ENCODE measurements around the gene DCLRE1B.

The DCLRE1B gene

GRCh38 chr1:113904674-113905434 is at the start of gene DCLRE1B, which contains the start of gene AP4B1:
Gene DCLRE1B, plus strand, starts transcription at chr1:113905326. Its CDS starts 261 bp downstream, at chr1:113905587.
Gene AP4B1, minus strand, starts transcription at chr1:113904799. Its CDS starts 82 bp downstream, at chr1:113904717.
- peak; percentile 92 for DNase-seq (ENCODE audit: low read depth, low spot score)

GRCh38 chr1:113855630-113856400 is 49.3 kb upstream of the DCLRE1B start:
- no peak for DNase-seq (ENCODE audit: low read depth, low spot score)

GRCh38 chr1:113856401-113856790 is 48.7 kb upstream of the DCLRE1B start:
- no peak for DNase-seq (ENCODE audit: low read depth, low spot score)

- no peak for DNase-seq (ENCODE audit: low read depth, low spot score)
Observed at GRCh38 chr1:113857776-113858175, 47.4 kb upstream of the DCLRE1B start.

- no peak for DNase-seq (ENCODE audit: low read depth, low spot score)
Observed at GRCh38 chr1:113858418-113858817, 46.7 kb upstream of the DCLRE1B start.

GRCh38 chr1:113858982-113859381 is 46.1 kb upstream of the DCLRE1B start:
- no peak for DNase-seq (ENCODE audit: low read depth, low spot score)

- no peak for DNase-seq (ENCODE audit: low read depth, low spot score)
Observed at GRCh38 chr1:113859478-113860175, 45.5 kb upstream of the DCLRE1B start.

- DNase-seq (ENCODE audit: low read depth, low spot score) = no peak
Observed at GRCh38 chr1:113860891-113861290, 44.2 kb upstream of the DCLRE1B start.

- no peak for DNase-seq (ENCODE audit: low read depth, low spot score)
Observed at GRCh38 chr1:113861641-113862040, 43.5 kb upstream of the DCLRE1B start.

GRCh38 chr1:113868387-113869083 is 36.6 kb upstream of the DCLRE1B start:
- DNase-seq (ENCODE audit: low read depth, low spot score) = no peak

GRCh38 chr1:113870778-113871177 is 34.3 kb upstream of the DCLRE1B start:
- DNase-seq (ENCODE audit: low read depth, low spot score) = no peak

GRCh38 chr1:113871597-113872113 is 33.5 kb upstream of the DCLRE1B start, which contains the start of gene PTPN22:
Gene PTPN22, minus strand, starts transcription at chr1:113871712.
- DNase-seq (ENCODE audit: low read depth, low spot score) = peak; percentile 55

GRCh38 chr1:113872219-113872935 is 32.7 kb upstream of the DCLRE1B start:
- no peak for DNase-seq (ENCODE audit: low read depth, low spot score)

- DNase-seq (ENCODE audit: low read depth, low spot score) = no peak
Observed at GRCh38 chr1:113874012-113874879, 30.9 kb upstream of the DCLRE1B start.

- no peak for DNase-seq (ENCODE audit: low read depth, low spot score)
Observed at GRCh38 chr1:113875714-113876113, 29.4 kb upstream of the DCLRE1B start.

GRCh38 chr1:113876176-113876575 is 28.9 kb upstream of the DCLRE1B start:
- no peak for DNase-seq (ENCODE audit: low read depth, low spot score)

- DNase-seq (ENCODE audit: low read depth, low spot score) = no peak
Observed at GRCh38 chr1:113879739-113880038, 25.4 kb upstream of the DCLRE1B start.

- DNase-seq (ENCODE audit: low read depth, low spot score) = no peak
Observed at GRCh38 chr1:113881661-113882060, 23.5 kb upstream of the DCLRE1B start.

Measured in activated naive CD8-positive, alpha-beta T cell treated with anti-CD3 and anti-CD28 coated beads, Interleukin-2, amount 50 U/mL, for 16 hours (primary cell).